Neutrophil (primary cell): ENCODE measurements around the gene LRRC47.
"Not testable (repeated sequence)": the region's sequence is repeated elsewhere in the genome, so short reads cannot be mapped to it uniquely, and the experiment has no call there.

Source experiments
- H3K27ac ChIP-seq: fragments of 200-600 bp; sonication (generic); 2 replicates; pipeline ENCODE4 v1.5.1; 2016; ENCODE audit warnings: mild to moderate bottlenecking, moderate library complexity
- H3K27me3 ChIP-seq: fragments of 200-600 bp; sonication (generic); 2 replicates; pipeline ENCODE4 v1.6.0; 2016; ENCODE audit warnings: mild to moderate bottlenecking
- H3K36me3 ChIP-seq: fragments of 200-600 bp; sonication (generic); 2 replicates; pipeline ENCODE4 v1.5.1; 2017
- H3K4me1 ChIP-seq, 2 experiments: fragments of 200-600 bp in 1 of 2; sonication (generic) in 1 of 2; 1 replicate in 1 of 2; 2 replicates in 1 of 2; pipeline versions ENCODE4 v1.5.1 to v1.6.1; 2013 to 2016; ENCODE audit warnings: low read depth in 1 of 2, low read length in 1 of 2, mild to moderate bottlenecking in 1 of 2, moderate library complexity in 1 of 2; ENCODE audit not compliant: control insufficient read depth in 1 of 2, insufficient read depth in 1 of 2
- H3K4me3 ChIP-seq, 2 experiments: fragments of 200-600 bp in 1 of 2; sonication (generic) in 1 of 2; 1 replicate in 1 of 2; 2 replicates in 1 of 2; pipeline ENCODE4 v1.5.1; 2013 to 2016; ENCODE audit warnings: low read depth in 1 of 2, low read length in 1 of 2, mild to moderate bottlenecking in 1 of 2, moderate library complexity in 1 of 2
- H3K9me3 ChIP-seq: fragments of 200-600 bp; sonication (generic); 2 replicates; pipeline ENCODE4 v1.5.1; 2016
- TF ChIP-seq, protein P1 (sequence below): fragments of 200-600 bp; sonication (generic); IDR thresholded peaks from 2 replicates; pipeline ENCODE4 v1.5.1; 2016; ENCODE audit warnings: antibody characterized with exemption

Gene LRRC47

DNA sequence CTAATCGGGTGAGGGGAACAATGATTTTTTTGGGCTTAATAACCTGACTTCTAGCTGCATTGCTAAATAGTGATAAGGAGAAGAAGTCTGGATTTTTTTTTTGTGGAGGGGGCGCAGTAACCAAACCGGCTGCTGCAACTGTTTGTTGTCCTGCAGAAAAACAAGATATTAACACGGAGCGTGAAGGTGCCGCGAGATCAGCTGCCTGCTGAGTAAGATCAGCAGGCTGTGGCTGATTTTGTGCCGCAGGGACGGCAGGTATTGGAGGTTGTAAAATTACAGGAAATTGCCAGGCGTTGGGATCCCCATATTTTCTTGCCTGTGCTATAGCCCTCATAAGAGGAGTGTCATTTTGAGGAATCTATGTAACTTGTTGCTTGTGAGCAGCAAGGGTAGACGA is 8.7 kb upstream of the LRRC47 start:
- no peaks in the 10 kb centered on the region for H3K4me1 ChIP-seq
- TF ChIP-seq, protein P1, sequence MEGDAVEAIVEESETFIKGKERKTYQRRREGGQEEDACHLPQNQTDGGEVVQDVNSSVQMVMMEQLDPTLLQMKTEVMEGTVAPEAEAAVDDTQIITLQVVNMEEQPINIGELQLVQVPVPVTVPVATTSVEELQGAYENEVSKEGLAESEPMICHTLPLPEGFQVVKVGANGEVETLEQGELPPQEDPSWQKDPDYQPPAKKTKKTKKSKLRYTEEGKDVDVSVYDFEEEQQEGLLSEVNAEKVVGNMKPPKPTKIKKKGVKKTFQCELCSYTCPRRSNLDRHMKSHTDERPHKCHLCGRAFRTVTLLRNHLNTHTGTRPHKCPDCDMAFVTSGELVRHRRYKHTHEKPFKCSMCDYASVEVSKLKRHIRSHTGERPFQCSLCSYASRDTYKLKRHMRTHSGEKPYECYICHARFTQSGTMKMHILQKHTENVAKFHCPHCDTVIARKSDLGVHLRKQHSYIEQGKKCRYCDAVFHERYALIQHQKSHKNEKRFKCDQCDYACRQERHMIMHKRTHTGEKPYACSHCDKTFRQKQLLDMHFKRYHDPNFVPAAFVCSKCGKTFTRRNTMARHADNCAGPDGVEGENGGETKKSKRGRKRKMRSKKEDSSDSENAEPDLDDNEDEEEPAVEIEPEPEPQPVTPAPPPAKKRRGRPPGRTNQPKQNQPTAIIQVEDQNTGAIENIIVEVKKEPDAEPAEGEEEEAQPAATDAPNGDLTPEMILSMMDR, result no peak
- no peaks in the 10 kb centered on the region for H3K9me3 ChIP-seq
- peaks cover 52% of the 10 kb centered on the region for H3K27me3 ChIP-seq
- no peak overlapping the region for H3K27ac ChIP-seq
- H3K36me3 ChIP-seq, result no peaks in the 10 kb centered on the region
- H3K4me3 ChIP-seq, result no peak overlapping the region

DNA sequence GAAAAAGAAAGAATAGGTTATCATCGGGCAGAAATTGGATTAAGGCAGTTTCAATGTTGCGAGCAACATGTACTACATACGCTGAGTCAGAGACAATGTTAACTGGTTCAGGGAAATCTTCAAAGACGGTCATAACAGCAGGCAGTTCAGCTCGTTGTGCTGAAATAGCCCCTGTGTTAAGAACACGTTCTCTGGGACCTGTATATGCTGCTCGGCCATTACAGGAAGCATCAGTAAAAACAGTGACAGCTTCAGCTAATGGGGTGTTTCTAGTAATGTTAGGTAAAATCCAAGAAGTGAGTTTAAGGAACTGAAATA is 8.3 kb upstream of the LRRC47 start:
- H3K4me1 ChIP-seq, H3K4me3 ChIP-seq, H3K9me3 ChIP-seq, H3K27ac ChIP-seq, H3K36me3 ChIP-seq: not testable (repeated sequence)
- peaks cover 56% of the 10 kb centered on the region for H3K27me3 ChIP-seq

DNA sequence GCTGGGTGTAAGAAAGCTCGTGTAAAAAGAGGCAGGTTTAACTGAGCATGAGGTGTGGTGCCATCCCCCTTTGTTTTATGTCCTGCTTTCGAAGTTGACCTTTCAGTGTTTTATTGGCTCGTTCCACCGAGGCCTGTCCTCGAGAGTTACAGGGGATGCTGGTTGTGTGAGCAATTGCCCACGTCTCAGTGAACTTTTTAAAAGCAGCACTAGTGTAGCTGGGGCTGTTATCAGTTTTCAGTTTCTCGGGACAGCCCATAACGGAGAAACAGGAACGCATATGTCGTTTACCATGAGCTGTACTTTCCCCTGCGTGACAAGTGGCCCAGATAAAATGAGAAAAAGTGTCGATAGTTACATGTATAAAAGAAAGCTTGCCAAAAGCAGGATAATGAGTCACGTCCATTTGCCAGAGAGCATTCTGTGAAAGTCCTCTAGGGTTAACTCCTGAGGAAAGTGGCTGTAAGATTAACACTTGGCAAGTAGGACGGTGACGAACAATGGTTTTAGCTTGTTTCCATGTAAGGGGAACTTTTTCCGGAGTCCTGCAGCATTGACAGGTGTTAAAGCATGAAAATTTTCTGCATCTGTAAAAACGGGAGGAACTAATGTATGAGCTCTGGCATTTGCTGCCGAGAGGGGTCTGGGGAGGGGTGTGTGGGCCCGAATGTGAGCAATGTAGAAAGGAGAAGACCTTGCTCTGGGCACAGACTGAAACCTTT is 7.8 kb upstream of the LRRC47 start:
- TF ChIP-seq, protein P1, result no peak
- no peak overlapping the region for H3K27ac ChIP-seq
- no peak overlapping the region for H3K4me3 ChIP-seq
- H3K27me3 ChIP-seq, result peaks cover 58% of the 10 kb centered on the region
- no peaks in the 10 kb centered on the region for H3K36me3 ChIP-seq
- no peaks in the 10 kb centered on the region for H3K4me1 ChIP-seq
- no peaks in the 10 kb centered on the region for H3K9me3 ChIP-seq

DNA sequence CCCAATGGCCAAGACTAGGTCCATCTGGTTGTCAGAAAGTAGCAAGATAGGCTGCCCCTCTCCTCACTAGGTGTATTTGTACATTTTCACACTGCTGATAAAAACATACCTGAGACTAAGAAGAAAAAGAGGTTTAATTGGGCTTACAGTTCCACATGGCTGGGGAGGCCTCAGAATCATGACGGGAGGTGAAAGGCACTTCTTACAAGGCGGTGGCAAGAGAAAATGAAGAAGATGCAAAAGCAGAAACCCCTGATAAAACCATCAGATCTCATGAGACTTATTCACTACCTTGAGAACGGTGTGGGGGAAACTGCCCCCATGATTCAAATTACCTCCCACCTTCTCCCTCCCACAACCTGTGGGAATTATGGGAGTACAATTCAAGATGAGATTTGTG is 4.5 kb upstream of the LRRC47 start:
- H3K4me1 ChIP-seq, H3K4me3 ChIP-seq, H3K9me3 ChIP-seq: not testable (repeated sequence)

DNA sequence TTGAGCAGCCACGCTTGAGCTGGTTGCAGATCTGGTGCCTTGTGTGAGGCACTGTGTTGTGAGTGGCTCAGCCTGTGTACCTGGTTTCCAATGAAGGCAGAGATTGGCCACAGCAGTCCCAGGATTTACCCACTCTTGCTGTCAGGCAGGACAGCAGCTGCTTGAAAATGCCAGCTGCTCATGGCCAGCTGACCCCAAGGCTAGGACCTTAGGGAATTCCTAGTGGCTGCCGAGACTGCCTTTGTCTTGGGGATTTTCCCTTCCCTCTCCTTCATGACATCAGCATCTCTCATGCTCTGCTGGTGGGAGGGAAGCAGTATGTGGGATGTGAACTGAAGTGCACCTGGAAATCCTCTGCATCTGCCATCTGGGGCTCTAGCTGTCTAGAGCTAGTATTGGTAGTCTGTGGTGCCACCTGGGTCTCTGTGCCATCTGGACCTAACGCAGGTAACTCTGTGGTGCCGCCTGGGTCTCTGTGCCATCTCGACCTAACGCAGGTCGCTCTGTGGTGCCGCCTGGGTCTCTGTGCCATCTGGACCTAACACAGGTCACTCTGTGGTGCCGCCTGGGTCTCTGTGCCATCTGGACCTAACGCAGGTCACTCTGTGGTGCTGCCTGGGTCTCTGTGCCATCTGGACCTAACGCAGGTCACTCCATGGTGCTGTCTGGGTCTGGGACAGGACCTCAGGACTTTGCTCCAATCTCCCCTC is 3.8 kb upstream of the LRRC47 start:
- Histone ChIP-seq H3K9me3 (no peaks in the 10 kb centered on the region), H3K4me3 (no peak overlapping the region), H3K4me1 (peaks cover 13 to 16% of the 10 kb centered on the region in 2 experiments), H3K27me3 (peaks cover 55% of the 10 kb centered on the region), H3K36me3 (no peaks in the 10 kb centered on the region), H3K27ac (no peak overlapping the region)
- TF ChIP-seq, protein P1, result no peak

More for the DNA sequence above, 4.5 kb upstream of the LRRC47 start:
- peaks cover 58% of the 10 kb centered on the region for H3K27me3 ChIP-seq
- H3K36me3 ChIP-seq, H3K27ac ChIP-seq: not testable (repeated sequence)

DNA sequence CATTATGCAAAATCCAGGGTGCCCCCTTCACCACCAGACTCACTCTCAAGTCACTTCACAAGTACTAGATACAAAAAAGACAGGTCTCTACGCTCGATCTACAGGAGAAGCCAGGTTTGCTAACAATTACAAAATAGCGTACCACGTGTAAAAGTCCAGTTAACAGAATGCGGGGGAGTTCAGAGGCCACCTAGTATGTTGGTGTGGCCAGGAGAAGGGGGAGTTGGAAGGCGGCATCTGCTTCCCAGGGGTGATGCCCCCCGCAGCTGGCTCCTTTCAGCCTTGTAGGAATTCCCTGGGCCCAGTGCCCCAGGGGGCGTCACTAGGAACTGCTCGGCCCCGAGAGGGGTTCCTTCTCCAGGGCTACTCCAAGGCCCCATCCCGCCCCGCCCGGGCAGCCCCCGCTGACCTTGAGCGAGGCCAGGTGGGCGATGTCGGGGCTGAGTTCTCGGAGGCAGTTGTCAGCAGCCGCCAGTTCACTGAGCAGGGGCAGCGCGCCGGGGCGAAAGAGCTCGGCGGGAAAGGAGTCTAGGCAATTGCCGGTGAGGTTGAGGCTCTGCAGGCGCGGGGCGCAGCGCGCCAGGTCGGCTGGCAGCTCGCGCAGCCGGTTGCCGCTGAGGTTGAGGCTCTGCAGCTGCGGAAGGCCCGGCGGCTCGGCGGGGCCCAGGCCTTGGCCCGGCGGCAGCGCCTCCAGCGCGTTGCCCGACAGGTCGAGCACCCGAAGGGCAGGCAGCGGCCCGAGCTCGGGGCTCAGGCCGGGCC is 664 bp downstream of the LRRC47 start:
- TF ChIP-seq, protein P1, result no peak
- Histone ChIP-seq H3K27ac (peak overlapping the region; percentile 71), H3K9me3 (no peaks in the 10 kb centered on the region), H3K4me1 (peaks cover 29 to 30% of the 10 kb centered on the region in 2 experiments), H3K4me3 (peak overlapping the region; percentile 74 to 85), H3K36me3 (peaks cover 5% of the 10 kb centered on the region), H3K27me3 (peaks cover 12% of the 10 kb centered on the region)
